Heart left ventricle (tissue), 13 donors: ENCODE data around the gene WNK3.

ENCODE experiments used
- POLR2A ChIP-seq, 2 donors: fragments of 450-650 bp; IDR thresholded peaks; one replicate each; pipeline ENCODE4 v1.6.1; 2017; ENCODE audit warnings: antibody characterized with exemption in 2 of 2, mild to moderate bottlenecking in 2 of 2, moderate library complexity in 2 of 2
- TF ChIP-seq, protein P1 (sequence below), 12 donors: fragments of 200-600 bp; sonication (generic) in 4 of 12; IDR thresholded peaks; one replicate each; pipeline versions ENCODE4 v1.5.0 to v1.8.0; 2018 to 2022; ENCODE audit warnings: antibody characterized with exemption in 12 of 12, mild to moderate bottlenecking in 5 of 12
- donor health status: ischemic (EF 13 %, LVEDD 7.1; RV severe dilation, severe dysfunction).
- donor health status: DM: no; HTN: yes; CAD: no.
- donor health status: DM: no; HTN: no; CAD: no.
- donor health status: ischemic (EF 25% LVEDD 6.9; RV normal size, moderate dysfunction).
- donor health status: ischemic (EF 25% LVEDD 5.7; RV mildly dilated, moderate dysfunction).
- donor health status: ischemic (EF 35%, LVEDD 5.7; RV mildly dilated, moderate dysfunction).
- donor health status: nonischemic (EF 11% LVEDD 7.7; RV severe dilation, severe dysfunction).
- donor health status: DM: yes; HTN: yes; CAD: no.
- donor health status: PGD.
- donor health status: ischemic (EF 29% LVEDD 5.4; RV normal size, mild dysfunction).
- donor health status: nonischemic (EF 23%, LVEDD 6.1; RV moderate dilation, normal function).

DNA sequence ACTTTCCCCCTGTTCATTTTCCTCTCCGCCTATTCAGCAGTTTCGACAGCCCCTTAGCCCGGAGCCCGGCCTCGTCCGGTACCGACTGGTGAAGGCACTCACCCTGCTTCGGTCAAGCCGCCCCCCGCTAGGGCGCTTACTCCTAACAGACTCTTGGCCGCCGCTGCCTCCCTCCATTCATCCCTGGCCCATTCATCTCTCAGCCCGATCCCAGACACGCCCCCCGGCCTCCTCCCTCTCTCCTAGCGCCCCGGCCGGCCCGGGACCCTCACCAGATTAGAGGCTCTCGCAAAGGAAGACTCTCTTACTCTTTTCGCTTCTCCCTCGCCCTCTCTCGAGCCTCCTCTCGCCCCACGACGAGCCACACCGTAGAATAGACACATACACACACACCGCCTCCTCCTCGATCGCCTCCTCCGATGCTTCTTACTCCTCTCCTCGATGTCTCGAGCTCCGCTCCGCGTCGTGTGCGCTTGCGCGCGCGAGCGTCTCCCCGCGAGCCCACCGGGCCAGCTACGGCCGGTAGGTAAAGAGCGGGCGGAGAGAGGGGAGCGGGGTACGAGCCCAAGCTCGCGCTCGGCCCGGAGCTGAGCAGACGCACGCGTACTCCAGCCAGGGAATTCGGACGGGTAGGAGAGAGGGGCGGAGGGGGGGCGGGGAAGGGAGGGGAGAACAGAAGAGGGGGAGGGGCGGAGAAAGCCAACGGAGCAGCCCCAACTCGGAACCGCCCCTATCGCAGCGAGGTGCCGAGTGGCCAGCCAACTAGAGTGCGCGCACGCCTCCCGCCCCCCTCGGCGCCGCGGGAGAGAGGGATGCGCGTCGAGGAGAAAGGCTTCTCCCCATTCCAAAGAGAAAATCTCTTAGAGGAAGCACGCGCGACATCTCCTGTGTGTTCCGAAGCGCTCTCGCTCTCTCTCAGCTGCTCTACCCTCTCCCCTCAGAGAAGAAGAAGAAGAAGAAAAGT is at the start of gene WNK3:
- TF ChIP-seq, protein P1, sequence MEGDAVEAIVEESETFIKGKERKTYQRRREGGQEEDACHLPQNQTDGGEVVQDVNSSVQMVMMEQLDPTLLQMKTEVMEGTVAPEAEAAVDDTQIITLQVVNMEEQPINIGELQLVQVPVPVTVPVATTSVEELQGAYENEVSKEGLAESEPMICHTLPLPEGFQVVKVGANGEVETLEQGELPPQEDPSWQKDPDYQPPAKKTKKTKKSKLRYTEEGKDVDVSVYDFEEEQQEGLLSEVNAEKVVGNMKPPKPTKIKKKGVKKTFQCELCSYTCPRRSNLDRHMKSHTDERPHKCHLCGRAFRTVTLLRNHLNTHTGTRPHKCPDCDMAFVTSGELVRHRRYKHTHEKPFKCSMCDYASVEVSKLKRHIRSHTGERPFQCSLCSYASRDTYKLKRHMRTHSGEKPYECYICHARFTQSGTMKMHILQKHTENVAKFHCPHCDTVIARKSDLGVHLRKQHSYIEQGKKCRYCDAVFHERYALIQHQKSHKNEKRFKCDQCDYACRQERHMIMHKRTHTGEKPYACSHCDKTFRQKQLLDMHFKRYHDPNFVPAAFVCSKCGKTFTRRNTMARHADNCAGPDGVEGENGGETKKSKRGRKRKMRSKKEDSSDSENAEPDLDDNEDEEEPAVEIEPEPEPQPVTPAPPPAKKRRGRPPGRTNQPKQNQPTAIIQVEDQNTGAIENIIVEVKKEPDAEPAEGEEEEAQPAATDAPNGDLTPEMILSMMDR (IDR thresholded peaks at IDR 0.05), result no peak
- TF ChIP-seq POLR2A (IDR thresholded peaks at IDR 0.05), result no peak
